IgD-negative memory B cell (primary cell): ENCODE data around the gene MAP3K4. TPM values are rescaled to one million over a fixed set of nuclear protein-coding genes. Genes with fewer than 3 reads are reported as not detected.

Experiments
- H3K27ac Mint-ChIP-seq, 3 donors: one replicate each; pipeline ENCODE4 v1.8.0; 2020 to 2022; ENCODE audit warnings: mild to moderate bottlenecking in 3 of 3, mixed read lengths in 3 of 3, moderate library complexity in 1 of 3
- H3K27me3 Mint-ChIP-seq: one replicate; pipeline ENCODE4 v1.8.0; 2021; ENCODE audit warnings: mixed read lengths
- H3K36me3 Mint-ChIP-seq: one replicate; pipeline ENCODE4 v1.8.0; 2020; ENCODE audit warnings: mild to moderate bottlenecking, mixed read lengths
- H3K4me1 Mint-ChIP-seq, 3 donors: one replicate each; pipeline ENCODE4 v1.8.0; 2020 to 2022; ENCODE audit warnings: mixed read lengths in 3 of 3, mild to moderate bottlenecking in 1 of 3
- H3K4me3 Mint-ChIP-seq, 4 donors: one replicate each; pipeline ENCODE4 v1.8.0; 2020 to 2022; ENCODE audit warnings: mild to moderate bottlenecking in 4 of 4, mixed read lengths in 4 of 4, moderate library complexity in 3 of 4
- H3K9me3 Mint-ChIP-seq, 3 donors: one replicate each; pipeline ENCODE4 v1.8.0; 2020 to 2021; ENCODE audit warnings: mixed read lengths in 3 of 3, mild to moderate bottlenecking in 1 of 3
- polyA plus RNA-seq: library from polyadenylated mRNA; unstranded; fragments of 300-500 nt; fragmentation: Illumina TruSeq; gene quantifications from one replicate; pipeline ENCODE4 v1.2.3, GENCODE V29; 2021

MAP3K4 gene
- polyA plus RNA-seq, 1 donor from 2014 or later: 10.5 TPM

GRCh38 chr6:161135695-161136591 is 144.4 kb downstream of the MAP3K4 start:
- no peaks in the 10 kb centered on the region for H3K27me3 Mint-ChIP-seq
- H3K9me3 Mint-ChIP-seq: no peaks in the 10 kb centered on the region
- H3K27ac Mint-ChIP-seq: peak overlapping the region in 1 of 3 donors; percentile 75
- H3K4me3 Mint-ChIP-seq: no peak overlapping the region
- H3K4me1 Mint-ChIP-seq: peaks cover 0 to 7% (median 4%) of the 10 kb centered on the region in 3 donors
- H3K36me3 Mint-ChIP-seq: no peaks in the 10 kb centered on the region

- H3K36me3 Mint-ChIP-seq: no peaks in the 10 kb centered on the region
- peaks cover 0 to 7% (median 4%) of the 10 kb centered on the region in 3 donors for H3K4me1 Mint-ChIP-seq
- H3K9me3 Mint-ChIP-seq: no peaks in the 10 kb centered on the region
- no peak overlapping the region for H3K27ac Mint-ChIP-seq
- H3K4me3 Mint-ChIP-seq: no peak overlapping the region
- no peaks in the 10 kb centered on the region for H3K27me3 Mint-ChIP-seq
Measured at GRCh38 chr6:161136655-161137054, 145.1 kb downstream of the MAP3K4 start.

DNA sequence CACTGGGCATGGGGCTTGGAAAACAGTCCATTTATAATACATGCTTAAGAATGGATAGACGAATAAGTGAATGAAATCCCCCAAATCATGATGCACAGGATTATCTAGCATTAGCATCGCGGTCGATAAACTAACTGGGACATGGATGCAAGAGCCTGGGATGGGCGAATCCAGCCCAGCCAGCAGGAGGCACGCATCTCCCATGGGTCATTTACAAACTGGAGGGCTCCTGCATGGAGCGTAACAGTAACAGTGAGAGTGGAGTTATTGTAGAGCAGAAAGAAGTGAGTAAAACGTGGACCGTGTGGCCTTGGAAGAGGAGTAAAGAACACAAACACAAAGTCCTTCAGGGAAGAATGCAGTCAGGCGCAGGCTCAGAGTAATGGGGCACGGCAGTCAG is 145.8 kb downstream of the MAP3K4 start:
- Mint-ChIP-seq H3K4me3 (no peak overlapping the region), H3K27ac (no peak overlapping the region), H3K9me3 (no peaks in the 10 kb centered on the region), H3K36me3 (no peaks in the 10 kb centered on the region), H3K4me1 (peaks cover 0 to 7% (median 4%) of the 10 kb centered on the region in 3 donors), H3K27me3 (no peaks in the 10 kb centered on the region)

DNA sequence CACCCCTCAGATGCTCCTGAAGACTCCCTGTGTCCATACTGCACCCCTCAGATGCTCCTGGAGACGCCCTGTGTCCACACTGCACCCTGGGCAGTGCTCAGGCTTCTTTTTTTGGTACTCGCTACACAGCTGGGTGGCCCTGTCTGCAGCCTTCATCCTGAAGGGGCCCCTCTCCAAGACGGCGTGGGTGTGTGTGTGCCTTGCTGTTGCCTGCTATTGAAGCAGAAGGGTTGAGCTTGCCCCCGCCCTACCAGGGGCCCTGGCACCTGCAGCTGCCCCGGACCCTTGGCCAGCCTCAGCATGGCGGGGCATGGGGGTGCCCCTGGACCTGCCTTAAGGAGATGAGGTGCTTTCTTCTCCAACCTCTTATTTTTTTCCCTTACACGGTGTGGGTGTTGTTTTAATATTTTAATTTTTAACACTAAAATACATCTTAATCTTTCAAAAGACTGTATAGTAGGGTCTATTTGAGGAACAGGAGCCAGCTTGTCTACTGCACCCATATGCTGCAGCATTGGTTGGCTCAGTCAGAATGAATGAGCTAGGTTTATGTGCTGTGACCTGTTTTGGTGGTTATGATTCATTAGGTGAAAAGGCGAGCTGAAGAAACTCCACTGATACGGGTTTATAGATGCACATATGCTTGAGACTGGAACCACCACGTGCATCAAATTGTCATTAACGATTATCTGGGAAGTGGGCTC is 146.4 kb downstream of the MAP3K4 start:
- Mint-ChIP-seq H3K27me3 (no peaks in the 10 kb centered on the region), H3K9me3 (peaks cover 0 to 2% (median 0%) of the 10 kb centered on the region in 3 donors), H3K27ac (no peak overlapping the region), H3K4me1 (peaks cover 0 to 7% (median 4%) of the 10 kb centered on the region in 3 donors), H3K36me3 (no peaks in the 10 kb centered on the region), H3K4me3 (peak overlapping the region in 1 of 4 donors; percentile 12)

DNA sequence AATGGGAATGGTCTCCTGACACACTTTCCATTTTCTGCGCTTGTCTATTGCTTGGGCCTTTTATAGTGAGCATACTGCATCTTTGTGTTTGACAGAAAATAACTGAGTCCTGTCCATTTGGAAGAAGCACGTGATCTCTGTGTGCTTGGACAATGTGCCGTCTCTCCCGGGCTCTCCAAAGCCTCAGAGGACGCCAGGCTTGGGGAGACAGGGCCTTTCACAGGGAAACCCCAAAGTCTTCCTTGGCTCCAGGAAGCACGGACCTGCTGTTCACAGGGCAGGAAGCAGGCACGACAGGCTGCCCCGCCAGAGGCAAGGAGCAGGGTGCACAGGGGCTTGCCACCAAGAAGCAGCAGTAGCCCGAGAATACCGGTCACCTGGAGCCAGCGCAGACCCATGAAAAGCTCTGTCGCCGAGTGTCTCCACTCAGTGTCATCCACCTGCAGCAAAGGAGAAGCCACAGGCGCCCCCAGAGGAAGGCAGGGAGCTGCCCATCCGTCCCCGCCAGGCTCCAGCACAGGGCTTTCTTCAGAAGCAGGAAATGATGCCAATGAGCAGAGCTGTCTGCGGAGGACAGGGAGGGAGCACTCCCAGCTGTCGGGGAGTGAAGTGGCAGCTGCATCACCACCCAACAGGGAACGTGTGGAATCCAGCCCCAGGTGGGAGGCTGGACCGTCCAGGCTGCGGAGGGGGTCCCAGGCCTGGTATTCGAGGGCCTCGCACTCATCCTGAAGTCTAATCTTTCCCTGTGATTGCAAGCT is 147.2 kb downstream of the MAP3K4 start:
- peaks cover 0 to 2% (median 0%) of the 10 kb centered on the region in 3 donors for H3K9me3 Mint-ChIP-seq
- H3K27ac Mint-ChIP-seq: peak overlapping the region in 1 of 3 donors; percentile 53
- peaks cover 0 to 7% (median 4%) of the 10 kb centered on the region in 3 donors for H3K4me1 Mint-ChIP-seq
- no peaks in the 10 kb centered on the region for H3K27me3 Mint-ChIP-seq
- H3K36me3 Mint-ChIP-seq: no peaks in the 10 kb centered on the region
- peak overlapping the region in 1 of 4 donors; percentile 12 for H3K4me3 Mint-ChIP-seq

GRCh38 chr6:161139304-161139765 is 147.8 kb downstream of the MAP3K4 start:
- no peaks in the 10 kb centered on the region for H3K27me3 Mint-ChIP-seq
- peaks cover 0 to 2% (median 0%) of the 10 kb centered on the region in 3 donors for H3K9me3 Mint-ChIP-seq
- no peak overlapping the region for H3K4me3 Mint-ChIP-seq
- H3K36me3 Mint-ChIP-seq: no peaks in the 10 kb centered on the region
- H3K27ac Mint-ChIP-seq: no peak overlapping the region
- peaks cover 0 to 7% (median 4%) of the 10 kb centered on the region in 3 donors for H3K4me1 Mint-ChIP-seq

GRCh38 chr6:161139766-161140553 is 148.4 kb downstream of the MAP3K4 start:
- peaks cover 0 to 2% (median 0%) of the 10 kb centered on the region in 3 donors for H3K9me3 Mint-ChIP-seq
- H3K4me1 Mint-ChIP-seq: peaks cover 0 to 6% (median 4%) of the 10 kb centered on the region in 3 donors
- H3K36me3 Mint-ChIP-seq: no peaks in the 10 kb centered on the region
- no peaks in the 10 kb centered on the region for H3K27me3 Mint-ChIP-seq
- no peak overlapping the region for H3K4me3 Mint-ChIP-seq
- H3K27ac Mint-ChIP-seq: no peak overlapping the region

- Mint-ChIP-seq H3K9me3 (peaks cover 0 to 2% (median 0%) of the 10 kb centered on the region in 3 donors), H3K27me3 (no peaks in the 10 kb centered on the region), H3K36me3 (no peaks in the 10 kb centered on the region), H3K4me1 (peaks cover 0 to 3% (median 0%) of the 10 kb centered on the region in 3 donors), H3K27ac (no peak overlapping the region), H3K4me3 (no peak overlapping the region)
Measured at GRCh38 chr6:161140554-161140875, 148.9 kb downstream of the MAP3K4 start.

GRCh38 chr6:161141173-161141572 is 149.6 kb downstream of the MAP3K4 start:
- Mint-ChIP-seq H3K27me3 (no peaks in the 10 kb centered on the region), H3K4me3 (no peak overlapping the region), H3K36me3 (no peaks in the 10 kb centered on the region), H3K4me1 (peaks cover 0 to under 1% (median 0%) of the 10 kb centered on the region in 3 donors), H3K27ac (no peak overlapping the region), H3K9me3 (peaks cover 0 to 2% (median 0%) of the 10 kb centered on the region in 3 donors)

- Mint-ChIP-seq H3K27ac (no peak overlapping the region), H3K36me3 (peaks cover 4% of the 10 kb centered on the region), H3K27me3 (no peaks in the 10 kb centered on the region), H3K9me3 (peaks cover 0 to 2% (median 0%) of the 10 kb centered on the region in 3 donors), H3K4me3 (no peak overlapping the region), H3K4me1 (no peaks in the 10 kb centered on the region)
Measured at GRCh38 chr6:161142957-161143296, 151.4 kb downstream of the MAP3K4 start.

- H3K4me3 Mint-ChIP-seq: no peak overlapping the region
- peaks cover 0 to 2% (median 0%) of the 10 kb centered on the region in 3 donors for H3K9me3 Mint-ChIP-seq
- no peak overlapping the region for H3K27ac Mint-ChIP-seq
- peaks cover 4% of the 10 kb centered on the region for H3K36me3 Mint-ChIP-seq
- H3K4me1 Mint-ChIP-seq: no peaks in the 10 kb centered on the region
- no peaks in the 10 kb centered on the region for H3K27me3 Mint-ChIP-seq
Measured at GRCh38 chr6:161143663-161144430, 152.3 kb downstream of the MAP3K4 start.

DNA sequence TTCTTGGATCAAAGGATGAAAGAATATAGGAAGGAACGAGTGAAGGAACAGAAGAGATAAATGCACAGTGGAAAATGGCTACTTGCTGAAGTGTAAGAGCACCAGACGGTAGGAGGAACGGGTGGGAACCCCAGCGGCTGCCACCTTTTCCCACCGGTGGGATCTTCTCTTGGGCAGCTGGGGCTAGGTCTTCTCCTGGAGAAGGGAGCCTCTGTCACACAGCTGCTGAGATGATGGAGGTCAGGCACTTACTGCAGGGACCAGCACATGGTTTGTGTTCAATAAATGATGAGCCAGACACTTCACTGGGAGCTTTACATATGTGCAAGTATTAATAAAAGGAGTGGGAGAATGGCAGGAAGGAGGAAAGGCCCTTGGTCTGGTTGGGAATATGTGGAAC is 158.6 kb downstream of the MAP3K4 start:
- Mint-ChIP-seq H3K4me3 (no peak overlapping the region), H3K9me3 (peaks cover 0 to 1% (median 0%) of the 10 kb centered on the region in 3 donors), H3K36me3 (peaks cover 4% of the 10 kb centered on the region), H3K27ac (no peak overlapping the region), H3K27me3 (peaks cover 6% of the 10 kb centered on the region), H3K4me1 (no peaks in the 10 kb centered on the region)

DNA sequence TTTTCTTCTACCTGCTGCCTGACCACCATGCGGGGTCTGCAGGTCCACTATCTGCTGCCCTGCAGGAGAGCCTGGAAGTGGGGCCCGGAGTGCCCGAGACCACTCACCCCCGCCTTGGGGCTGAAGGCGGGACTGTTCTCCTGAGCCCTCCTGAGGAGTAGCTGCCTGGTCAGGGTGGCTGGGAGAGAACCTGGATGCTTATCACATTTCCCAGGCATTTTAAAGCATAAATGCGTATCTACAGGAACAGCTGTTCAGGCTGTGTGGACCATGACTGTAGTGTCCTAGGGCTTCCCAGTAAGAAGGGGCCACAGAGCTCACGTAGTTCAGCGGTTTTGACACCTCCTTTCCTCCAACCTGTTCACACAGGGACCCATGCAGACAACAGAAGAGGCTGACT is 159.0 kb downstream of the MAP3K4 start:
- Mint-ChIP-seq H3K4me1 (no peaks in the 10 kb centered on the region), H3K4me3 (no peak overlapping the region), H3K27me3 (peaks cover 6% of the 10 kb centered on the region), H3K9me3 (peaks cover 0 to 2% (median 0%) of the 10 kb centered on the region in 3 donors), H3K27ac (no peak overlapping the region), H3K36me3 (peaks cover 4% of the 10 kb centered on the region)
